Loucy (cell line): ENCODE data around the gene CTRB1.

Source experiments
- EZH2phosphoT487 ChIP-seq: fragments of 200-600 bp; IDR thresholded peaks from 2 replicates; pipeline ENCODE4 v1.6.1; 2018; ENCODE audit warnings: antibody characterized with exemption, mild to moderate bottlenecking, moderate library complexity, borderline replicate concordance
- TF ChIP-seq, protein P1 (sequence below): fragments of 200-600 bp; sonication (generic); conservative IDR thresholded peaks from 2 replicates; pipeline ENCODE4 v1.5.1; 2014; ENCODE audit warnings: mild to moderate bottlenecking, antibody characterized with exemption, low read length

DNA sequence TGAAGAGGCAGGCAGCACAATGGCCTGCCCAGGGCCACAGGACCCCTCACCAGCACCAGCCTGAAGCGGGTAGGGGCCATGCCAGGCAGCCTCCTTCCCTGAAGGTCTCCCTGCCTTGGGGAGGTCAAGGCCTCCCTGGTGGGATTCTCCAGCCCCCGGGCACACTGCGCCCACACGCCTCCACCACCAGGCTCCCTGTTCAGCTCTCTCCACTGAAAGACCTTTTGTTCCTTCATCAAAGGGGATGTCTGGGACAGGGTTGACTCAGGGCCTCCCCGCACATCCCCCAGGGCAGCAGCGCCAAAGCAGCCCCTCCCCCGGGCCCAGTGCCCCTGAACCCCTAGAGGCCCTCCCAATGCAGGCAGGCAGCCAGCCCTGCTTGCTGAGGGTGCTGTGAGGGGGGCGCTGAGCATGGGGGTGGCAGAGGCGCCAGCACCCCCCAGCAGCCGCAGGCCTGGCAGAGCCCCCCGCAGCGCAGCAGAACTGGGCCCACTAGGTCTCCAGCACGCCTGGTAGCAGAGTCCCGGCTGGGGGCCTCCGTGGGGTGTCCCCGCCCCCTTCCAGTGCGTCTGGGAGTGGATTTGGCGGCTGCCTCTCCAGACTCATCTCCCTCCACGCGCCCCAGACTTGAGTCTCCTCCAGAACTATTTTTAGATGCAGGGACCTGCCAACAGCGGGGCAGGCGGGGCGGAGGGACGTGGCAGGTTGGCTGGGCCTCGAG lies 19.5 kb downstream of the CTRB1 start:
- TF ChIP-seq, protein P1, sequence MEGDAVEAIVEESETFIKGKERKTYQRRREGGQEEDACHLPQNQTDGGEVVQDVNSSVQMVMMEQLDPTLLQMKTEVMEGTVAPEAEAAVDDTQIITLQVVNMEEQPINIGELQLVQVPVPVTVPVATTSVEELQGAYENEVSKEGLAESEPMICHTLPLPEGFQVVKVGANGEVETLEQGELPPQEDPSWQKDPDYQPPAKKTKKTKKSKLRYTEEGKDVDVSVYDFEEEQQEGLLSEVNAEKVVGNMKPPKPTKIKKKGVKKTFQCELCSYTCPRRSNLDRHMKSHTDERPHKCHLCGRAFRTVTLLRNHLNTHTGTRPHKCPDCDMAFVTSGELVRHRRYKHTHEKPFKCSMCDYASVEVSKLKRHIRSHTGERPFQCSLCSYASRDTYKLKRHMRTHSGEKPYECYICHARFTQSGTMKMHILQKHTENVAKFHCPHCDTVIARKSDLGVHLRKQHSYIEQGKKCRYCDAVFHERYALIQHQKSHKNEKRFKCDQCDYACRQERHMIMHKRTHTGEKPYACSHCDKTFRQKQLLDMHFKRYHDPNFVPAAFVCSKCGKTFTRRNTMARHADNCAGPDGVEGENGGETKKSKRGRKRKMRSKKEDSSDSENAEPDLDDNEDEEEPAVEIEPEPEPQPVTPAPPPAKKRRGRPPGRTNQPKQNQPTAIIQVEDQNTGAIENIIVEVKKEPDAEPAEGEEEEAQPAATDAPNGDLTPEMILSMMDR: no peak
- TF ChIP-seq EZH2phosphoT487: no peak
